GM23248 (cell line): ENCODE measurements around the gene EML5.

Source experiments
- EZH2 ChIP-seq: fragments of 200-600 bp; sonication (generic); IDR thresholded peaks from 2 replicates; pipeline ENCODE4 v1.6.1; 2018; ENCODE audit warnings: antibody characterized with exemption, mild to moderate bottlenecking; ENCODE audit not compliant: insufficient read depth, poor library complexity, severe bottlenecking
- EZH2phosphoT487 ChIP-seq: fragments of 200-600 bp; sonication (generic); IDR thresholded peaks from 2 replicates; pipeline ENCODE4 v1.6.1; 2018; ENCODE audit warnings: antibody characterized with exemption, moderate library complexity, mild to moderate bottlenecking, low read depth; ENCODE audit not compliant: insufficient read depth

DNA sequence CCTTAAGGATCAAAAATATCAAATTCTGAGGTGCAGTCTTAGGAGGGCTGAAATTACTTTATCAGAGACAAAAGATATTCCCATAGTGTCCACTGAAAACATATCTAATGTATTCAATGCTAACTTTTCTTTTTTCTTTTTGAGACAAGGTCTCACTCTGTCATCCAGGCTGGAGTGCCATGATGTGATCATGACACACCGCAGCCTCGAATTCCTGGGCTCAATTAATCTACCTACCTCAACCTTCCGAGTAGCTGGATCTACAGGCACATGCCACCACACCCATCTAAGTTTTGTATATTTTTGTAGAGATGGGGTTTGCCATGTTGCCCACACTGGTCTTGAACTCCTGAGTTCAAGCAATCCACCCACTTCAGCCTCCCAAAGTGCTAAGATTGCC lies 161.7 kb downstream of the EML5 start:
- TF ChIP-seq EZH2 (no peak), EZH2phosphoT487 (no peak)
